HG03460 (cell line): ENCODE measurements around the gene ETV3.

Experiments
- ATAC-seq: cut with Tn5 transposase; IDR thresholded peaks from one replicate; pipeline ENCODE4 v1.9.1; 2021; ENCODE audit not compliant: unreplicated experiment

Gene ETV3

DNA sequence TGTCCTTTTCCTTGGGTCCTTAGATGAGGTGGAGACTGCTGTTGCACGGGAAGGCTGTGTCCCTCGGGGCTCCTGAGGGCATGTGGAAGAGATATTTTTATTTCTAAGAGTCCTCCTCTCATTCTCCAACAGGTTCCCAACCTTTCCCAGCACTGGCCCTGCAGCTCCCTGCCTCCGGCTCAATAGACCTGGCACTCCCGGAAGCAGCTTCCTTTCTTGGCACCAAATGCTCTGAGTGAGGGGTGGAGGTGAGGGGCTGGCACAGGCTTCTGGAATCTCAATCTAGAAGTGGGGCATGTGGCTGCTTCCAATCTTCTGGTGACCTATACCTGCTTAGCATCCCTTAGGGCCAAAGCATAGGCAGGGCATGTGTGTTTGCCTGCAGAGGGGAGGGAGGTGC, 43.1 kb downstream of the ETV3 start:
- ATAC-seq, result no peak

DNA sequence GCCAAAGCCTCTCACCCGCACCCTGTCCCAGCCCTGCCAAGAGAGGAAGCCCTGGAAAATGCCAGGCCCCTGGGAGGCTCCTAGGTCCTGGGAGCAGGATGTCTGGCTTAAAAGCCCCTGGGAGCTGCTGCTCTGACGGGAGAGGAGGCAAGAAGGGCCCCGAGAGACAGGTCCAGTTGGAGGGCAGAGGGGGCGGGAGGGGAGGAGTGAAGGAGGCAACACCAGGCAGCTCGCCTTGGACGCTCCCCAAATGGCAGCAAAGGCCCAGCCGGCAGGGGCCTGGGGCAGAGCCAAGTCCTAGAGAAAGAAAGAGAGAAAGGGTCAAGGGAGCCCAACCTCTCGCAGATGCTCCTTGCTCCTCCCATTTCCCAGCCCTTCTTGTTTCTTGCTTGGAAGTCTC, 45.4 kb downstream of the ETV3 start:
- ATAC-seq, result no peak

DNA sequence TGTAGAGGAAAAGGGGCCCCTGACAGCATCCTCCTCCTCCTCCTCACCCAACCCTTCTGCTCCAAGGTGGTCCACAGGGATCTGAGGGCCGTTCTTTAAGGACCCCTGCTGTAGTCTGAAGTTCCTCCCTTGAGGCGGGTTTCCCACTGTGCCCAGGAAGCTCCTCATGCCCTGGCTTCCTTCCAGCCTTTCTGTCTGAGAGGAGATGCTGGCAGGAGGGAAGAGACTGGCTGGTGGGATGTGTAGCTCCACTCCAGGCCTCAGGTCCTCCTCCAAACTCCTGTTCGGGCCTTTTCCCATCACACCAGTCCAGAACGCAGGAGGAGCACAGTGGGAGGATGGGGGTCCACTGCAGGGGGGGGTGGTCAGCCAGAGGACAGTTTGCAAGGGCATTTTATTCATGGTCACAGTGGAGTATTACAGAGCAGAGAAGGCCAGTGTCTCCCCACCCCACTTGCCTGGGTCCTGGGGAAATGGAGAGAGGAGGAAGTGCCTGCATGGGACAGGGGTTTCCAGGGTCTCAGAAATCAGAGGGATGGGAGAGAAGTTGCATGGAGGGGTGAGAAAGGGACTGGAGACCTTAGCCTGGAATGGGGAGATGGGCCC, 46.4 kb downstream of the ETV3 start:
- ATAC-seq, result no peak

DNA sequence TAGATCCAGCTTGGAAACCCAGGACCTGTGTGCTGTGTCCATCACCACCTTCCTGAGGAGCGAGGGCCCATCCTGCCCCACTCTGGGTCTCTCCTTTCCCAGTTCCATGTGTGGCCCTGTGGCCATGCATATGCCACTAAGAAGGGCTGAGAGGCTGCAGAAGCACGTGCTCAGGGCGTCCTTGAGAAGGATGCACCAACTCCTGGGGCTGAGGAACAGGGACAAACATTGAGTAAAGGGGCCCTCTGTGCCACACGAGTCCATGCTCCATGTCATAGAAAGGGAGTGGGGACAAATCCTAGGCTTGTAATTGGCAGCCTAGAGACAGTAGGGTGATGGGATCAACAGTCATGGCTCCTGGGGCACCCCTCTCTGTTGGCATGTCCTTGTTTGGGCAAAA, 47.0 kb downstream of the ETV3 start:
- no peak for ATAC-seq

DNA sequence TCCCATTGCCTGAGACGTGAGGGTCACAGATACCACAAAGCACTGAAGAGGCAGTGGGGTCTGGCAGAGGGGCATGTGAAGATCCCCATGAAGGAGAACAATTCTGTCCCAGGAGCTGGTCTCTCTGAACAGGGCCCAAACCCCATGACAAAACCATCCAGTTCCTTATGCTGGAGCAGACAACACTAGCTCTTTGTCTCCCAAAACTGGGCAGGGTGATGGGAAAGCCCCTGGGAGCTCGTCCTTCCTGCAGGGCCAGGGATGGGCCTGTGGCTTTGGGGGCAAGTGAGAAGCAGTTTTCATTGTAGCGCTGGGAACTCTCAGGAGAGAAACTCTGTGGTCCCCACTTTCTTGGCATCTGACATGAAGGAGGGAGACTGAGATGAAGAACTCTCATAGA, 47.4 kb downstream of the ETV3 start:
- ATAC-seq, result no peak

DNA sequence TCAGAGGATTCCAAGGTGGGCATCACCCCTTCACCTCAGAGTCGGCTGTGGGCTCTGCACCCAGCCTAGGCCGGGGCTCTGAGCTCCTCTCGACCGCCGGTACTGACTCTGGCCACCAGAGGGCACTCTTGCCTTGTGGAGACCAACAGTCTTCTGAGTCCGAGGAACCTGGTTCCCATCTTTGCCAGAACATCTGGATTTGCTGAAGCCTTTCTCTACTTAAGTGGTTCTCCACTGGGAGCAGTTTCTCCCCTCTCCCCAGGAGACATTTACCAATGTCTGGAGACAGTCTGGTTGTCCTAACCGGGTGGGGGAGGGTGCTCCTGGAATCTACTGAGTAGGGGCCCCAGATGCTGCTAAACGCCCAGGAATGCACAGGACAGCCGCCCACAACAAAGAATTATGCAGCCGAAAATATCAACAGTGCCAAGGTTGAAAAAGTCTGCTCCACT, 48.0 kb downstream of the ETV3 start:
- no peak for ATAC-seq

DNA sequence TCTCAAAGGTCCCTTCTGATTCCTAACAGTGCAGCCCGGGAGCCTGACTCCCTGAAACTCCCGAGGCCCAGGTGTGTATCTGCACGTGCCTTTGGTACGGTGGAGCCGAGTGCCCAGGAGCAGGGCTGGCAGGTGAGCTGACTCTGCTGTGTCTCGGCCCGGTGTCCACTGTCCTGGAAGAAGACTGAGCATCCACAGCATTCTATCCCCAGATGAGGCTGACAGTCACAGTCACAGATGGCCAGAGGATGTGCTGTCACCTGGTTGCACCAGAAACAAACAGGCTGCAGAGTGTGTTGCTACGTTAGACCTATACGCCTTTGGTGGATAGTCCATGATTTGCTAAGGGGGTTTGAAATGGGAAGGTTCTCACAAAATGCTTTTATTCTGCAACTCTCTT, 48.4 kb downstream of the ETV3 start:
- no peak for ATAC-seq

DNA sequence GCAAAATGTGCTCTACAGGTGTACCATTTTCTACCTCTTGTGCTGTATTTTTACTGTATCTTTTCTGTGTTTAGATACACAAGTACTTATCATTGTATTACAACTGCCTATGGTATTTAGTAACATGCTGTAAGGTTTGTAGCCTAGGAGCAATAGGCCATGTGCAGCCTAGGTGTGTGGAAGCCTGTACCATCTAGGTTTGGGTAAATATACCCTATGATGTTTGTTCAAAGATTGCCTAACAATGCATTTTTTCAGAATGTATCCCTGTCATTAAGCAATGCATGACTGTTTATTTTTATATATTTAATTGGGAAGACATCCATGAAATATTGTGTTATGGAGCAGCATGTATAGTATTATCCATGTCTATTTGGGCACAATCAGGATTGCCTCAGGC, 49.6 kb downstream of the ETV3 start:
- no peak for ATAC-seq

DNA sequence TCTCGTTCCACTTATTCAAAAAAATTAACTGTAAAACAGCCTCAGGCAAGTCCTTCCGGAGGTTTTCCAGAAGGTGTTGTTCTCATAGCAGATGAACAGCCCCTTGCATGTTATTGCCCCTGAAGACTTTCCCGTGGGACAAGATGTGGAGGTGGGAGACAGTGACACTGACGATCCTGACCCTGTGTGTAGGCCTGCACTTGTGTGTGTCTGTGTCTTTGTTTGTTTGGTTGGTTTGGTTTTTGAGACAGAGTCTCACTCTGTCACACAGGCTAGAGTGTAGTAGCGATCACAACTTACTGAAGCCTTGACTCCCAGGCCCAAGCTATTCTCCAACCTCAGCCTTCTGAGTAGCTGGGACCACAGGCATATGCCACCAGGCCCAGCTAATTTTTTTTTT, 51.2 kb downstream of the ETV3 start:
- ATAC-seq, result no peak

DNA sequence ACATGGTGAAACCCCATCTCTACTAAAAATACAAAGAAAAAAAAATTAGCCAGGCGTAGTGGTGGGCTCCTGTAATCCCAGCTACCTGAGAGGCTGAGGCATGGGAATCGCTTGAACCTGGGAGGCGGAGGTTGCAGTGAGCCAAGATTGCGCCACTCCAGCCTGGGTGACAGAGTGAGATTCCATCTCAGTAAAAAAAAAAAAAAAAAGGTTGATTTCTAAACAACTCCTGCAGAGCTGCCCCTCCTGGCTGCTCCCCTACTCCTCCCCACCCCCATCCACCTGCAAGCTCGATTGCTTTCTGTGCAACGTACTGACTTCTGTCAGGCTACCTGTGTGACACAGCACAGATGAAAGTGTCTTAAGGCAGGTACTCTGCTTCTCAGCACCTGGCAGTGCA, 51.9 kb downstream of the ETV3 start:
- no peak for ATAC-seq

DNA sequence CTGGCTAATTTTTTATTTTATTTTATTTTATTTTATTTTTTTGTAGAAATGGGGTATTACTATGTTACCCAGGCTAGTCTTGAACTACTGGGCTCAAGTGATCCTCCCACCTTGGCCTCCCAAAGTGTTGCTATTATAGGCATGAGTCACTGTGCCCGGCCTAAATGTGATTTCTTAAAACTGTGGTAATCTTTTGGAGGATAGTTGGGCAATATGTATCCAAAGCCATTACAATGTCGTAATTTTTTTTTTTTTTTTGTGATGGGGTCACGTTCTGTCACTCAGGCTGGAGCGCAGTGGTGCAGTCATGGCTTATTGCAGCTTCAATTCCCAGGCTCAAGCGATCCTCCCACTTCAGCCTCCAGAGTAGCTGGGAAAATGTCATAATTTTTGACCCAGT, 52.8 kb downstream of the ETV3 start:
- no peak for ATAC-seq

DNA sequence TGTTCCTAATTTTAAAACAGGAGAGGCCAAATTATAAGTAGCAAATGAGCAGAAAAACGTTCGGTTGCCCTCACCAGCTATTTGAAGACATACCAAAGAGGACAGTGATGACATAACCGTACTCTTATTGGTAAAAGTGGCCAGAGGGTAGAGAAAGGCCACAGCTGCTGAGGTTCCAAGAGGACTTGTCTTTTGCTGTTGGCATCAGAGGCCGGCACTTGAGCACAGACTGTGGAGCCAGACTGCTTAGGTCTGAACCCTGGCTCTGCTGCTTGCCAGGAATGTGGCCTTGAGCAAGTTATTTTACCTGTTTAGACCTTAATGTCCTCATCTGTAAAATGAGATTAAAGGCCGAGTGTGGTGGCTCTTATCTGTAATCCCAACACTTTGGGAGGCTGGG, 53.5 kb downstream of the ETV3 start:
- ATAC-seq, result no peak

DNA sequence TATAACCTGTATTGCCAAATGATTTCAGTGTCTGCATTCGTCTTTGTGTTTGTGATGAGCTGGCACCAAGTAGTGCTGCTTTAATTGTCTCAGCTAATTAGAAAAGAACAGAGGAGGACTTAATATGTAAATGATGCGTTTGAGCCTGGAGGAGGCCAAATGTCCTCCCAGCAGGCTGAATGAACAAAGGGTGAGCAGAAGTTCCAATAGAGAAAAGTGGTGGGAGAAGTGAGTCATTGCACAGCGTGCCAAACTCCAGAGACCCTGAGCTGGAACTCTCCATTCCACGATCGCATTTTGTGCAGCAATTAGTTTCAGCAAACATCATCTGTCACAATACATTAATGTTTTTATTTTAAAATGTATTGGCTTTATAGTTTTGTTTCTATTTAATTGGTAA, 56.5 kb downstream of the ETV3 start:
- ATAC-seq, result no peak

DNA sequence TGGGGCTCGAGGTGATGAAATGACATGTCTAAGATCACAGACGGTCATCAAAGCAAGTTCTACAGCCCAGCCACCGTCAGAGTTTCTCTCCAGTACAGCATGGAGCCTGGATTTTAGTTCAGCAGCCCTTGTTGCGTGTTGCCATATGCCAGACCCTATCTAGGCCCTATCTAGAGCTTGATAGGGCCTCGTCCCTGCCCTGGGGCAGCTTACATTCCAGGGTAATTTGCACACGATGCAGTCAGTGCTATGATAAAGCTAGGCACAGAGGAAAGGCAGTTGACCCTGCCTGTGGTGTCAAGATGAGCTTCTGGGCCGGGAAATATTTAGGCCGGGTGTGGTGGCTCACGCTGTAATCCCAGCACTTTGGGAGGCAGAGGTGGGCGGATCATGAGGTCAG, 57.5 kb downstream of the ETV3 start:
- ATAC-seq, result no peak

DNA sequence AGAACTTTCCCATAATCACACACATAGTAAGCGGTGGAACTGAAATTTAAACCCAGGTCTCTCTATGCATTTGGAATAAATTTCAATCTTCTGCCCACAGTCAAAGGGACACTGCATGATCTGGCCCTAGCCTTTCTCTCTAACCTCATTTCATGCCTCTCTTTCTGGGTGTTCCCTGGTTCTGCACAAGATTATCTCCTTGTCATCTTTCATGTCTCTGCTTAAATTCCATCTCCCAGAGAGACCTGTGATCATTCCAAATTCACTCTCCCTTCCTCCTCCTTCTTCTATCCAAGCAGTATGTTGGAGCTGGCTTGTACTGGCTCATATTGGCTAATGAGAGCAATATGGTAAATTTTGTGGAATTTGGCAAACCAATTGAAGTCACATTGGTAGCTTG, 60.8 kb downstream of the ETV3 start:
- ATAC-seq, result no peak

DNA sequence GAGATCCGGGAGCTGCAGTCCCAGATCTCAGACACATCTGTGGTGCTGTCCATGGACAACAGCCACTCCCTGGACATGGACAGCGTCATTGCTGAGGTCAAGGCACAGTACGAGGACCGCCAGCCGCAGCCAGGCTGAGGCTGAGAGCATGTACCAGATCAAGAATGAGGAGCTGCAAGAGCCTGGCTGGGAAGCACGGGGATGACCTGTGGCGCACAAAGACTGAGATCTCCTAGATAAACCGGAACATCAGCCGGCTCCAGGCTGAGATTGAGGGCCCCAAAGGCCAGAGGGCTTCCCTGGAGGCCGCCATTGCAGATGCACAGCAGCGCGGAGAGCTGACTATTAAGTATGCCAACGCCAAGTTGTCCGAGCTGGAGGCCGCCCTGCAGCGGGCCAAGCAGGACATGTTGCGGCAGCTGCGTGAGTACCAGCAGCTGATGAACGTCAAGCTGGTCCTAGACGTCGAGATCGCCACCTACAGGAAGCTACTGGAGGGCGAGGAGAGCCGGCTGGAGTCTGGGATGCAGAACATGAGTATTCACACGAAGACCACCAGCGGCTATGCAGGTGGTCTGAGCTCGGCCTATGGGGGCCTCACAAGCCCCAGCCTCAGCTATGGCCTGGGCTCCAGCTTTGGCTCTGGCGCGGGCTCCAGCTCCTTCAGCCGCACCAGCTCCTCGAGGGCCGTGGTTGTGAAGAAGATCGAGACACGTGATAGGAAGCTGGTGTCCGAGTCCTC, 64.1 kb downstream of the ETV3 start:
- ATAC-seq, result no peak
